ENCODE data around the gene FDPS.

DNA sequence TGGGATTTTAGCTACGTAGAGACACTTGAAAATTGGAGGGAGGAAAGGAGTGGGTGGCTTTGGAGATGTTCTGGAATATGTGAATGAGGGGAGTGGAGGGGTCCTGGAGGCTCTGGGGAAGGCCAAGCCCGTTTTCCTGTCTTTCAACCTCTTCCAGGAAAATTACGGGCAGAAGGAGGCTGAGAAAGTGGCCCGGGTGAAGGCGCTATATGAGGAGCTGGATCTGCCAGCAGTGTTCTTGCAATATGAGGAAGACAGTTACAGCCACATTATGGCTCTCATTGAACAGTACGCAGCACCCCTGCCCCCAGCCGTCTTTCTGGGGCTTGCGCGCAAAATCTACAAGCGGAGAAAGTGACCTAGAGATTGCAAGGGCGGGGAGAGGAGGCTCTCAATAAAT lies 11.6 kb downstream of the FDPS start:
- TF ChIP-seq POLR2AphosphoS5 (IDR thresholded peaks at IDR 0.05) (no peak), EP300 (IDR thresholded peaks at IDR 0.05) (no peak), POLR2A (IDR thresholded peaks at IDR 0.05) (no peak)
- TF ChIP-seq, protein P1, sequence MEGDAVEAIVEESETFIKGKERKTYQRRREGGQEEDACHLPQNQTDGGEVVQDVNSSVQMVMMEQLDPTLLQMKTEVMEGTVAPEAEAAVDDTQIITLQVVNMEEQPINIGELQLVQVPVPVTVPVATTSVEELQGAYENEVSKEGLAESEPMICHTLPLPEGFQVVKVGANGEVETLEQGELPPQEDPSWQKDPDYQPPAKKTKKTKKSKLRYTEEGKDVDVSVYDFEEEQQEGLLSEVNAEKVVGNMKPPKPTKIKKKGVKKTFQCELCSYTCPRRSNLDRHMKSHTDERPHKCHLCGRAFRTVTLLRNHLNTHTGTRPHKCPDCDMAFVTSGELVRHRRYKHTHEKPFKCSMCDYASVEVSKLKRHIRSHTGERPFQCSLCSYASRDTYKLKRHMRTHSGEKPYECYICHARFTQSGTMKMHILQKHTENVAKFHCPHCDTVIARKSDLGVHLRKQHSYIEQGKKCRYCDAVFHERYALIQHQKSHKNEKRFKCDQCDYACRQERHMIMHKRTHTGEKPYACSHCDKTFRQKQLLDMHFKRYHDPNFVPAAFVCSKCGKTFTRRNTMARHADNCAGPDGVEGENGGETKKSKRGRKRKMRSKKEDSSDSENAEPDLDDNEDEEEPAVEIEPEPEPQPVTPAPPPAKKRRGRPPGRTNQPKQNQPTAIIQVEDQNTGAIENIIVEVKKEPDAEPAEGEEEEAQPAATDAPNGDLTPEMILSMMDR (IDR thresholded peaks at IDR 0.05) = no peak

Measured in upper lobe of left lung (tissue), 4 donors.